Medulla oblongata (tissue), 1 donor: ENCODE results near the gene SORL1.

ENCODE experiments used
- DNase-seq: peaks from one replicate; pipeline ENCODE4 v3.0.0-alpha.2; 2015; ENCODE audit errors: extremely low spot score

SORL1 gene

DNA sequence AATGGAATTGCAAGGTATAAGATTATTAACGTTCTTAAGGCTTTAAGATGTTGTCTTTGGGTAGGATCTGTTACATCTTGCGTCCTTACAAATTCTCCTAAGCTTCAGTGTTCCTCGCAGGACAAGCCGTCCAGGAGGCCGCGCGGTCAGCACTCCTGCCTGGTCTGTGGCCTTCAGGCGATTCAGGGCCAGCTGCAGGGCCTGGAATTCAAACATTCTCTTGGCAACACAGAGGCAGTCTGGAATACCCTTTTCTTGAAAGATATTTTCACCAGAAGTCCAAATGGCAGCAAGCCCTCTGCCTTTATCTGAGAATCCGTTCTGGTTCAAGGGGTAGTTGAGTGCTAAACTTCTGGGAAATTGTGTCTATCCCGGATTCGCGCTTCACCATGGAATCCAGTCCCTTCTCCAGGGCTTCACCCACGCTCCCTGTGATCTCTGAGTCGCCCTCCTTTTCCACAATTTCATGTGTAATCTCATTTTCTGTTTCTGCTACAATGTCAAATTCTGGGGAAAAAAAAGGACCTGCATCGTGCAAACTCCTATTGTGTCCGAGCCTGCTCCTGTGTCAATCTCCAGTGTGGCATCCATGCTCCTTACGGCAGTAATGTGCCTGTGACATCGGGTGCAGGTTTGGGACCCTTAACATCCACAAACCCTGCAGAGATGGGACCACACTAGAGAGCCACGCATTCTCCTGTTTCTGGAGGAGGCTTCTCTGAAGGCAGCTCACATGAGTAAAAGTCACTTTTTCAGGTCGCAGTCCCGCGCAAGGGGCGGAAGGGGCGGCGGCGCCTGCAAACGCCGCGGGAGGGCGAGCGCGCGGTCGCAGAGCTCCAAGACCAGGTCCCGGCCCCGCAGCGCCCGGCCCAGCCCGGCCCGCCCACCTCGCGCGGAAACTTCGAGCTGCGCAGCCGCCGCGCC, 25.4 kb upstream of the SORL1 start:
- DNase-seq = peak; percentile 53

- DNase-seq = no peak
Observed at GRCh38 chr11:121427400-121427744, 24.7 kb upstream of the SORL1 start.

DNA sequence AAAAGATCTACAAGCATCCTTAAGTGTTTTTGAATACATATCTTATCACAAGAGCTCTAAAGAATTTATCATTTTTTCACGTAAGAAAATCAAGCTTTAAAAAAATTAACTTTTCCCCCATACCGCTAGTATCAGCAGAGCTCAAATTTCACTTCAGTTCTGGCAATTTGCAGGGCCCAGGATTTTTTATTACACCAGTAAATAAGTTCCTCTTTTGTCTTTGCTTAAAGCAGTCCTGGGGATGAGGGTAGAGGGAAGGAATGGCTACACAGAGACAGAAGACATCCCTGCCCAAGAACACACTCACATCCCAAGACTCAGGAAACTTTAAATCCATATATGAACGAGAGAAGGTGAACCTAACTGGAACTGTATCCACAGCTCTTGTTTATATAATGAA, 22.6 kb upstream of the SORL1 start:
- peak; percentile 45 for DNase-seq

- no peak for DNase-seq
Observed at GRCh38 chr11:121431820-121432526, 20.1 kb upstream of the SORL1 start.

GRCh38 chr11:121435132-121435531, 17.0 kb upstream of the SORL1 start:
- no peak for DNase-seq

GRCh38 chr11:121435551-121436511, 16.3 kb upstream of the SORL1 start:
- peak; percentile 69 for DNase-seq

- no peak for DNase-seq
Observed at GRCh38 chr11:121437018-121437685, 15.0 kb upstream of the SORL1 start.

DNA sequence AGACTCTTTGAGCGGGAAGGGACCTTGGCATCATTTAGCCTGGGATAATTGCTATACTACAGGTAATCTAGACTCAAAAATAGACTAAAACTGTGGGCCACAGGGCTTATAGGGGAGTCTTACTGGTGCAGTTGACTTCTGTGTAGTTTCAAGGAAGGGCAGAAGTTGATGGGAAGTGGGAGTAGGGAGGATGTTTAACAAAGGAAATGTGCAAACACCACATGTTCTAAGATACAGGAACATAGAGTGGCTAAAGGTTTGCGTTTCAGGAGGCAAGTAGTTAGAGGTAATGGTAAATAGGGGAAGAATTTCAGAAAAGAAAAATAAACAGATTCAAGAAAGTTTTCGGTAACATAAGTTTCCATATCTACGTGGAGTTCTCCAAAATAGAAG, 14.4 kb upstream of the SORL1 start:
- peak; percentile 56 for DNase-seq

GRCh38 chr11:121439337-121439736, 12.8 kb upstream of the SORL1 start:
- no peak for DNase-seq

GRCh38 chr11:121439759-121440158, 12.4 kb upstream of the SORL1 start:
- DNase-seq = no peak

GRCh38 chr11:121441521-121441920, 10.6 kb upstream of the SORL1 start:
- no peak for DNase-seq

- no peak for DNase-seq
Observed at GRCh38 chr11:121443688-121444275, 8.3 kb upstream of the SORL1 start.

GRCh38 chr11:121444526-121444925, 7.6 kb upstream of the SORL1 start:
- DNase-seq = no peak

- DNase-seq = no peak
Observed at GRCh38 chr11:121445071-121445768, 6.9 kb upstream of the SORL1 start.

DNA sequence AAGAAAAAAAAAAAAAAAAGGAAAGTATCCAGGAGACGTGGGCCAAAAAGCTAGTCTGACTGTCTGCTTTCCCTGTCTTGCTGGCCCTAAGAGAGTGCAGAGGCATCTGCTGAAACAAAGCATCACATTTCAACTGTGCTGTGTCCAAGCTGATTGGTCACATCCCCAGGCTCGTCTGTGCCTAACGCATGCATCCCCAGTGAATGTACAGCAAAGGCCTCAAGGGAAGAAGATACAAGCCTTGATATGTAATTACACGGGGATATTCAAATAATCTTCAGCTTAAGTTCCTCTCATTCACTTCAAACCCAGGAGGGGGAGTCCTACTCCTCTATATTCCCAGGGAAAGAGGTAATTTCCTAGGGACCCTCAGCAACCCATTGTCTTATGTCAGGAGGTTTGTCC, 5.4 kb upstream of the SORL1 start:
- DNase-seq = no peak

GRCh38 chr11:121448011-121448410, 4.1 kb upstream of the SORL1 start:
- DNase-seq = no peak

DNA sequence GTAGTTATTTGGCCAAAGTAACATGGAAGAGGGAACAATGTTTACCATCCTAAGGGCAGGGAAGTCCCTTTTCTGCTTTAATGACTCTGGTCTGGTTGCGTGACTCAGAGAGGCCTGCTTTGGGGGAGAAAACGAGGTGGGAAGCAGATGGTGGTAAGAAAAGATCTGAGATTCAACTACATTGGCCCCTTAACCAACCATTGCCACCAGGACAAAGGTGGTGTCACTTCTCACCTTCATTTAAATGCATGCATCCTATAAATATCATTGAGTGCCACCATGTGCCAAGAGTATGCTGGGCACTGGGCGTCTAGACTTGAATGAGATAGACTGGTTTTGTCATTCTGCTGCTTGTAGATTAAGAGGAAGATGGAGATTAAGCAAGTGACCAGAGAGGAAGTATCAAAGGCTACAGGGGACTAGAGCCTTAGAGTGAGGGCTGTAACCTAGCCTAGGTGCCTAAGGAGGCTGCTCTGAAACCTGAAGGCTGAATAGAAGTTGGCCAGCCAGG, 3.6 kb upstream of the SORL1 start:
- DNase-seq = no peak

DNA sequence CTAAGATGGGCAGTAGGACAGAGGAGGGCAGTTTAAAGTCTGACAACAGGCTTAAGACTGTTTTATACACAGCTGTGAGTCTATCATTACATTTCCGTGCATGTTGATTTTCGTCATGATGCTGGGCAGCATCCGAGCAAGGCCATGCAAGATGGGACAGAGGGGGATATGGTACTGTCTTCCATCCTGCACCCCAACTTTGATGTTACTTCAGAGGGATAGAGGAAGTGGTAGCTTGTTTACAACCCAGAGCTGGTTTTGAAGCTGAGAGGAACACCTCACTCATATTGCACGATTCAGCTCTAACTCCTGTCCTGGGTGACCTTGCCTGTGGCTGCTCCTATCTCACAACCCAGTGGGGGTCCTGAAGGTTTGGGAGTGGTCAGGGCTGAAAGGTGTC, 3.0 kb upstream of the SORL1 start:
- no peak for DNase-seq

GRCh38 chr11:121449626-121450025, 2.5 kb upstream of the SORL1 start:
- DNase-seq = no peak

DNA sequence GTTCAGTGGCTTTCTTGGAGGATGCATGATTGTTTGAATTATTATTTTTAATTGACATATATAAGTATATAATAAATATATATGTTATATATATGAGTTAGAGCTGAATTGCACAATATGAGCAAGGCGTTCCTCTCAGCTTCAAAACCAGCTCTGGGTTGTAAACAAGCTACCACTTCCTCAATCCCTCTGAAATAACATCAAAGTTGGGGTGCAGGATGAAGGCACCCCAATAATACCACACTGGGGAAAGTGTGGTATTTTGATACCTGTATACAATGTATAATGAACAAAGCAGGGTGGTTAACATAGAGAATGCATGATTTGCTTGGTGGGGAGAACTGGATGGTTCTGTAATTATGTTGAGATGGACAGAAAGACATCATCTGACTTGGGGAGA, 1.7 kb upstream of the SORL1 start:
- DNase-seq = no peak
